ENCODE measurements around the gene YJU2.
"Not testable (repeated sequence)": the region's sequence is repeated elsewhere in the genome, so short reads cannot be mapped to it uniquely, and the experiment has no call there.

DNA sequence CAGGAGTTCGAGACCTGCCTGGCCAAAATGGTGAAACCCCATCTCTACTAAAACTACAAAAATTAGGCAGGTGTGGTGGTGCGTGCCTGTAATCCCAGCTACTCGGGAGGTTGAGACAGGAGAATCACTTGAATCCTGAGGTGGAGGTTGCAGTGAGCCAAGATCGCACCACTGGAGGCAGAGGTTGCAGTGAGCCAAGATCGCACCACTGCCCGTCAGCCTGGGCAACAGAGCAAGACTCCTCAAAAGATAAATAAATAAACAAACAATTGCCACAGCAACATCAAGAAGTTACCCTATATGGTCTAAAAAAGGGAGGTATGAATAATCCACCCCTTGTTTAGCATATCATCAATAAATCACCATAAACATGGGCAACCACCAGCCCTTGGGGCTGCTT, 942 bp upstream of the YJU2 start:
- TF ChIP-seq SMC3 (conservative IDR thresholded peaks at IDR 0.05; ENCODE audit: poor library complexity); POLR2AphosphoS5 (IDR thresholded peaks at IDR 0.05); RAD21 (conservative IDR thresholded peaks at IDR 0.05); EZH2 (IDR thresholded peaks at IDR 0.05; ENCODE audit: borderline replicate concordance, insufficient read depth, low read length, poor library complexity, severe bottlenecking); EP300 (conservative IDR thresholded peaks at IDR 0.05; ENCODE audit: poor library complexity, severe bottlenecking); TAF1 (IDR thresholded peaks at IDR 0.05; ENCODE audit: low read depth): not testable (repeated sequence)
- TF ChIP-seq, protein P1, sequence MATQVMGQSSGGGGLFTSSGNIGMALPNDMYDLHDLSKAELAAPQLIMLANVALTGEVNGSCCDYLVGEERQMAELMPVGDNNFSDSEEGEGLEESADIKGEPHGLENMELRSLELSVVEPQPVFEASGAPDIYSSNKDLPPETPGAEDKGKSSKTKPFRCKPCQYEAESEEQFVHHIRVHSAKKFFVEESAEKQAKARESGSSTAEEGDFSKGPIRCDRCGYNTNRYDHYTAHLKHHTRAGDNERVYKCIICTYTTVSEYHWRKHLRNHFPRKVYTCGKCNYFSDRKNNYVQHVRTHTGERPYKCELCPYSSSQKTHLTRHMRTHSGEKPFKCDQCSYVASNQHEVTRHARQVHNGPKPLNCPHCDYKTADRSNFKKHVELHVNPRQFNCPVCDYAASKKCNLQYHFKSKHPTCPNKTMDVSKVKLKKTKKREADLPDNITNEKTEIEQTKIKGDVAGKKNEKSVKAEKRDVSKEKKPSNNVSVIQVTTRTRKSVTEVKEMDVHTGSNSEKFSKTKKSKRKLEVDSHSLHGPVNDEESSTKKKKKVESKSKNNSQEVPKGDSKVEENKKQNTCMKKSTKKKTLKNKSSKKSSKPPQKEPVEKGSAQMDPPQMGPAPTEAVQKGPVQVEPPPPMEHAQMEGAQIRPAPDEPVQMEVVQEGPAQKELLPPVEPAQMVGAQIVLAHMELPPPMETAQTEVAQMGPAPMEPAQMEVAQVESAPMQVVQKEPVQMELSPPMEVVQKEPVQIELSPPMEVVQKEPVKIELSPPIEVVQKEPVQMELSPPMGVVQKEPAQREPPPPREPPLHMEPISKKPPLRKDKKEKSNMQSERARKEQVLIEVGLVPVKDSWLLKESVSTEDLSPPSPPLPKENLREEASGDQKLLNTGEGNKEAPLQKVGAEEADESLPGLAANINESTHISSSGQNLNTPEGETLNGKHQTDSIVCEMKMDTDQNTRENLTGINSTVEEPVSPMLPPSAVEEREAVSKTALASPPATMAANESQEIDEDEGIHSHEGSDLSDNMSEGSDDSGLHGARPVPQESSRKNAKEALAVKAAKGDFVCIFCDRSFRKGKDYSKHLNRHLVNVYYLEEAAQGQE (IDR thresholded peaks at IDR 0.05; ENCODE audit: borderline replicate concordance), result not testable (repeated sequence)
- TF ChIP-seq, protein P2, sequence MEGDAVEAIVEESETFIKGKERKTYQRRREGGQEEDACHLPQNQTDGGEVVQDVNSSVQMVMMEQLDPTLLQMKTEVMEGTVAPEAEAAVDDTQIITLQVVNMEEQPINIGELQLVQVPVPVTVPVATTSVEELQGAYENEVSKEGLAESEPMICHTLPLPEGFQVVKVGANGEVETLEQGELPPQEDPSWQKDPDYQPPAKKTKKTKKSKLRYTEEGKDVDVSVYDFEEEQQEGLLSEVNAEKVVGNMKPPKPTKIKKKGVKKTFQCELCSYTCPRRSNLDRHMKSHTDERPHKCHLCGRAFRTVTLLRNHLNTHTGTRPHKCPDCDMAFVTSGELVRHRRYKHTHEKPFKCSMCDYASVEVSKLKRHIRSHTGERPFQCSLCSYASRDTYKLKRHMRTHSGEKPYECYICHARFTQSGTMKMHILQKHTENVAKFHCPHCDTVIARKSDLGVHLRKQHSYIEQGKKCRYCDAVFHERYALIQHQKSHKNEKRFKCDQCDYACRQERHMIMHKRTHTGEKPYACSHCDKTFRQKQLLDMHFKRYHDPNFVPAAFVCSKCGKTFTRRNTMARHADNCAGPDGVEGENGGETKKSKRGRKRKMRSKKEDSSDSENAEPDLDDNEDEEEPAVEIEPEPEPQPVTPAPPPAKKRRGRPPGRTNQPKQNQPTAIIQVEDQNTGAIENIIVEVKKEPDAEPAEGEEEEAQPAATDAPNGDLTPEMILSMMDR (IDR thresholded peaks at IDR 0.05; ENCODE audit: poor library complexity, severe bottlenecking), result not testable (repeated sequence)
